Bladder microvascular endothelial cell (primary cell): ENCODE results near the gene MT1M. TPM values are rescaled to one million over a fixed set of nuclear protein-coding genes. Genes with fewer than 3 reads are reported as not detected.

Experiments used
- total RNA-seq: library from RNA; depleted of rRNA; stranded (reverse); fragments of >200 nt; gene quantifications from 2 replicates; pipeline ENCODE4 v1.2.3, GENCODE V29; 2014

The MT1M gene
- total RNA-seq: 2.5 and 4.2 TPM in 2 replicates

GRCh38 chr16:56632156-56632847 is at the start of gene MT1M:
Gene MT1M (plus strand): TSS chr16:56632659. CDS start chr16:56632732, 73 bp downstream.

GRCh38 chr16:56589141-56590039 is 43.1 kb upstream of the MT1M start, which contains the start of gene MT3:
Gene MT3 (plus strand): TSS chr16:56589528. CDS start chr16:56589591, 63 bp downstream.

GRCh38 chr16:56608043-56608875 is 24.2 kb upstream of the MT1M start, which contains the start of gene MT2A:
Gene MT2A (plus strand): TSS chr16:56608584. CDS start chr16:56608656, 72 bp downstream.

GRCh38 chr16:56625140-56625942 is 7.1 kb upstream of the MT1M start, which contains the start of gene MT1E:
Gene MT1E (plus strand): TSS chr16:56625781. CDS start chr16:56625852, 71 bp downstream.

GRCh38 chr16:56637814-56638750 is 5.6 kb downstream of the MT1M start, which contains the start of gene MT1A:
Gene MT1A (plus strand): TSS chr16:56638666. CDS start chr16:56638739, 73 bp downstream.

GRCh38 chr16:56651586-56651985 is 19.1 kb downstream of the MT1M start, which contains the start of gene MT1B:
Gene MT1B (plus strand): TSS chr16:56651886. CDS start chr16:56651954, 68 bp downstream.

GRCh38 chr16:56657555-56658326 is 25.3 kb downstream of the MT1M start, which contains the start of gene MT1F:
Gene MT1F (plus strand): TSS chr16:56657959. CDS start chr16:56658059, 100 bp downstream.

GRCh38 chr16:56667581-56668571 is 35.4 kb downstream of the MT1M start, which contains the start of gene MT1G:
Gene MT1G (minus strand): TSS chr16:56668065. CDS start chr16:56667993, 72 bp downstream.

GRCh38 chr16:56669005-56669839 is 36.8 kb downstream of the MT1M start, which contains the start of gene MT1H:
Gene MT1H (plus strand): TSS chr16:56669814. CDS start chr16:56669885, 71 bp downstream.

GRCh38 chr16:56681939-56682702 is 49.7 kb downstream of the MT1M start, which contains the start of gene MT1X:
Gene MT1X (plus strand): TSS chr16:56682470. CDS start chr16:56682541, 71 bp downstream.

Other genes starting within 250 kb of the MT1M start
- 210 and 356 TPM in 2 replicates for gene AMFR, start 207.1 kb upstream of the MT1M start, total RNA-seq
- gene NUDT21, start 181.3 kb upstream of the MT1M start, total RNA-seq: 53.3 and 73.9 TPM in 2 replicates
- 62.7 and 120 TPM in 2 replicates for gene OGFOD1, start 181.1 kb upstream of the MT1M start, total RNA-seq
- gene BBS2, start 112.6 kb upstream of the MT1M start, total RNA-seq: 26.4 and 34.7 TPM in 2 replicates
- not detected in 2 replicates for gene MT4, start 67.6 kb upstream of the MT1M start, total RNA-seq
- not detected in 2 replicates for gene MT3, start 43.1 kb upstream of the MT1M start, total RNA-seq
- 41.6 and 86.4 TPM in 2 replicates for gene MT2A, start 24.1 kb upstream of the MT1M start, total RNA-seq
- gene MT1E, start 6.9 kb upstream of the MT1M start, total RNA-seq: 64.6 and 115 TPM in 2 replicates
- 0.65 and 0.69 TPM in 2 replicates for gene MT1A, start 6.0 kb downstream of the MT1M start, total RNA-seq
- not detected in 2 replicates for gene MT1B, start 19.2 kb downstream of the MT1M start, total RNA-seq
- gene MT1F, start 25.3 kb downstream of the MT1M start, total RNA-seq: 0.69 and 1.5 TPM in 2 replicates
- gene MT1G, start 35.4 kb downstream of the MT1M start, total RNA-seq: not detected in 2 replicates
- gene MT1H, start 37.2 kb downstream of the MT1M start, total RNA-seq: not detected in 2 replicates
- 7.9 and 13.8 TPM in 2 replicates for gene MT1X, start 49.8 kb downstream of the MT1M start, total RNA-seq
- gene NUP93, start 97.5 kb downstream of the MT1M start, total RNA-seq: 67.8 and 83.1 TPM in 2 replicates
- gene SLC12A3, start 232.5 kb downstream of the MT1M start, total RNA-seq: not detected in 2 replicates